Measurements from ENCODE around the gene MYO1F.

The MYO1F gene

GRCh38 chr19:8612807-8613171 is 35.5 kb upstream of the MYO1F start:
- no peaks in the 10 kb centered on the region for H3K36me3 ChIP-seq
- no peak overlapping the region for H3K4me3 ChIP-seq
- peaks cover 14% of the 10 kb centered on the region for H4K20me1 ChIP-seq
- H3K27me3 ChIP-seq = no peaks in the 10 kb centered on the region
- TF ChIP-seq Cebpa-rat (IDR thresholded peaks at IDR 0.05) = no peak
- H3K27ac ChIP-seq = peak overlapping the region; percentile 41; the same call in 1 of the 2 replicates
- H3K4me2 ChIP-seq = peak overlapping the region; percentile 62
- no peak overlapping the region for H3K9ac ChIP-seq
- H3K4me1 ChIP-seq = peaks cover 39% of the 10 kb centered on the region
- H3K9me3 ChIP-seq = no peaks in the 10 kb centered on the region

- Histone ChIP-seq H3K4me3 (no peak overlapping the region), H3K9me3 (no peaks in the 10 kb centered on the region), H4K20me1 (peaks cover 21% of the 10 kb centered on the region), H3K36me3 (peaks cover 5% of the 10 kb centered on the region), H3K9ac (no peak overlapping the region), H3K4me1 (peaks cover 39% of the 10 kb centered on the region), H3K4me2 (peak overlapping the region; percentile 62), H3K27me3 (no peaks in the 10 kb centered on the region), H3K27ac (no peak overlapping the region)
- no peak for TF ChIP-seq Cebpa-rat (IDR thresholded peaks at IDR 0.05)
Measured at GRCh38 chr19:8611877-8612806, 34.9 kb upstream of the MYO1F start.

GRCh38 chr19:8611391-8611876 is 34.2 kb upstream of the MYO1F start:
- no peaks in the 10 kb centered on the region for H3K27me3 ChIP-seq
- peaks cover 39% of the 10 kb centered on the region for H3K4me1 ChIP-seq
- H4K20me1 ChIP-seq = peaks cover 28% of the 10 kb centered on the region
- TF ChIP-seq Cebpa-rat (IDR thresholded peaks at IDR 0.05) = no peak
- H3K27ac ChIP-seq = no peak overlapping the region
- H3K4me3 ChIP-seq = no peak overlapping the region
- no peak overlapping the region for H3K9ac ChIP-seq
- H3K36me3 ChIP-seq = peaks cover 12% of the 10 kb centered on the region
- H3K9me3 ChIP-seq = peaks cover 2% of the 10 kb centered on the region; the same call in 1 of the 2 replicates
- peak overlapping the region; percentile 62 for H3K4me2 ChIP-seq

- peak overlapping the region; percentile 95 for H3K4me2 ChIP-seq
- H3K9me3 ChIP-seq = peaks cover 7% of the 10 kb centered on the region
- H3K27me3 ChIP-seq = no peaks in the 10 kb centered on the region
- peaks cover 17% of the 10 kb centered on the region for H3K36me3 ChIP-seq
- peak overlapping the region; percentile 87 for H3K27ac ChIP-seq
- peaks cover 39% of the 10 kb centered on the region for H3K4me1 ChIP-seq
- H3K9ac ChIP-seq = peak overlapping the region; percentile 95
- no peak for TF ChIP-seq Cebpa-rat (IDR thresholded peaks at IDR 0.05)
- peak overlapping the region; percentile 92 for H3K4me3 ChIP-seq
- H4K20me1 ChIP-seq = peaks cover 31% of the 10 kb centered on the region
Measured at GRCh38 chr19:8610936-8611300, 33.7 kb upstream of the MYO1F start.

GRCh38 chr19:8610041-8610935 is 33.0 kb upstream of the MYO1F start, which contains the start of gene ADAMTS10:
Gene ADAMTS10 (minus strand): TSS chr19:8610715. CDS start chr19:8605710, 5,005 bp downstream.
- TF ChIP-seq Cebpa-rat (IDR thresholded peaks at IDR 0.05) = no peak
- peak within 1 kb of the TSS; percentile 87 for H3K27ac ChIP-seq

GRCh38 chr19:8609279-8610040 is 32.2 kb upstream of the MYO1F start:
- no peak for TF ChIP-seq Cebpa-rat (IDR thresholded peaks at IDR 0.05)
- Histone ChIP-seq H4K20me1 (peaks cover 37% of the 10 kb centered on the region), H3K27ac (peak overlapping the region; percentile 87), H3K27me3 (no peaks in the 10 kb centered on the region), H3K9me3 (peaks cover 22% of the 10 kb centered on the region), H3K4me3 (peak overlapping the region; percentile 92), H3K9ac (peak overlapping the region; percentile 95), H3K4me1 (peaks cover 39% of the 10 kb centered on the region), H3K4me2 (peak overlapping the region; percentile 95), H3K36me3 (peaks cover 32% of the 10 kb centered on the region)

More at GRCh38 chr19:8610041-8610935, 33.0 kb upstream of the MYO1F start, which contains the start of gene ADAMTS10:
- H3K27me3 ChIP-seq = no peaks in the 10 kb centered on the region
- H3K4me1 ChIP-seq = peaks cover 39% of the 10 kb centered on the region
- peak within 1 kb of the TSS; percentile 95 for H3K9ac ChIP-seq
- peaks cover 23% of the 10 kb centered on the region for H3K36me3 ChIP-seq
- H4K20me1 ChIP-seq = peaks cover 37% of the 10 kb centered on the region
- H3K4me3 ChIP-seq = peak within 1 kb of the TSS; percentile 92
- peaks cover 14% of the 10 kb centered on the region for H3K9me3 ChIP-seq
- peak within 1 kb of the TSS; percentile 95 for H3K4me2 ChIP-seq

GRCh38 chr19:8608941-8609278 is 31.7 kb upstream of the MYO1F start:
- no peaks in the 10 kb centered on the region for H3K27me3 ChIP-seq
- H3K4me2 ChIP-seq = peak overlapping the region; percentile 95
- H3K27ac ChIP-seq = peak overlapping the region; percentile 87
- TF ChIP-seq Cebpa-rat (IDR thresholded peaks at IDR 0.05) = no peak
- H3K9ac ChIP-seq = peak overlapping the region; percentile 95
- H4K20me1 ChIP-seq = peaks cover 38% of the 10 kb centered on the region
- peaks cover 23% of the 10 kb centered on the region for H3K9me3 ChIP-seq
- peaks cover 39% of the 10 kb centered on the region for H3K4me1 ChIP-seq
- peak overlapping the region; percentile 92 for H3K4me3 ChIP-seq
- peaks cover 37% of the 10 kb centered on the region for H3K36me3 ChIP-seq

GRCh38 chr19:8607386-8607785 is 30.1 kb upstream of the MYO1F start:
- peaks cover 26% of the 10 kb centered on the region for H3K4me1 ChIP-seq
- H3K4me3 ChIP-seq = no peak overlapping the region
- no peaks in the 10 kb centered on the region for H3K27me3 ChIP-seq
- peaks cover 23% of the 10 kb centered on the region for H3K9me3 ChIP-seq
- TF ChIP-seq Cebpa-rat (IDR thresholded peaks at IDR 0.05) = no peak
- peaks cover 42% of the 10 kb centered on the region for H4K20me1 ChIP-seq
- peaks cover 52% of the 10 kb centered on the region for H3K36me3 ChIP-seq
- no peak overlapping the region for H3K4me2 ChIP-seq
- H3K9ac ChIP-seq = no peak overlapping the region
- no peak overlapping the region for H3K27ac ChIP-seq

- Histone ChIP-seq H3K27ac (no peak overlapping the region), H3K27me3 (no peaks in the 10 kb centered on the region), H3K9me3 (peaks cover 23% of the 10 kb centered on the region), H3K4me1 (peaks cover 15% of the 10 kb centered on the region), H4K20me1 (peaks cover 42% of the 10 kb centered on the region), H3K4me2 (no peak overlapping the region), H3K36me3 (peaks cover 71% of the 10 kb centered on the region), H3K9ac (no peak overlapping the region), H3K4me3 (no peak overlapping the region)
- TF ChIP-seq Cebpa-rat (IDR thresholded peaks at IDR 0.05) = no peak
Measured at GRCh38 chr19:8605514-8605913, 28.3 kb upstream of the MYO1F start.

All from BLaER1 (cell line).